GM21423 (cell line): Measurements from ENCODE around the gene PELI3.
A peak's percentile ranks its signal among the peaks of the same experiment; 100 is the strongest.
"Not testable (repeated sequence)": the region's sequence is repeated elsewhere in the genome, so short reads cannot be mapped to it uniquely, and the experiment has no call there.

Experiments
- ATAC-seq: cut with Tn5 transposase; IDR thresholded peaks from one replicate; pipeline ENCODE4 v1.9.1; 2021; ENCODE audit warnings: mild to moderate bottlenecking, moderate library complexity; ENCODE audit not compliant: unreplicated experiment

The PELI3 gene

GRCh38 chr11:66466225-66467033 is at the start of gene PELI3:
Gene PELI3 (plus strand): TSS chr11:66466905. CDS start chr11:66468129, 1,224 bp downstream.
- ATAC-seq: peak; percentile 81

- no peak for ATAC-seq
These were observed 49.7 kb upstream of the PELI3 start for GRCh38 chr11:66417000-66417399.

GRCh38 chr11:66418168-66418985 is 48.3 kb upstream of the PELI3 start:
- no peak for ATAC-seq

- no peak for ATAC-seq
These were observed 47.8 kb upstream of the PELI3 start for GRCh38 chr11:66418986-66419308.

GRCh38 chr11:66419825-66420224 is 46.9 kb upstream of the PELI3 start:
- ATAC-seq: no peak

GRCh38 chr11:66420671-66421476 is 45.8 kb upstream of the PELI3 start, which contains the start of gene NPAS4:
Gene NPAS4 (plus strand): TSS chr11:66421035. CDS start chr11:66421180, 145 bp downstream.
- no peak for ATAC-seq

GRCh38 chr11:66421492-66422205 is 45.1 kb upstream of the PELI3 start:
- ATAC-seq: peak; percentile 71

- no peak for ATAC-seq
These were observed 40.4 kb upstream of the PELI3 start for GRCh38 chr11:66426314-66426713.

- ATAC-seq: no peak
These were observed 37.8 kb upstream of the PELI3 start for GRCh38 chr11:66428933-66429332.

- ATAC-seq: no peak
These were observed 36.6 kb upstream of the PELI3 start for GRCh38 chr11:66429983-66430602.

- ATAC-seq: not testable (repeated sequence)
These were observed 35.4 kb upstream of the PELI3 start for GRCh38 chr11:66431287-66431686.

GRCh38 chr11:66431871-66432329 is 34.8 kb upstream of the PELI3 start:
- not testable (repeated sequence) for ATAC-seq

GRCh38 chr11:66432597-66432996 is 34.1 kb upstream of the PELI3 start:
- ATAC-seq: no peak

GRCh38 chr11:66437979-66438503 is 28.7 kb upstream of the PELI3 start:
- ATAC-seq: no peak

GRCh38 chr11:66438504-66439466 is 27.9 kb upstream of the PELI3 start, which contains the start of gene MRPL11:
Gene MRPL11 (minus strand): TSS chr11:66438848. CDS start chr11:66438754, 94 bp downstream.
- ATAC-seq: peak; percentile 90

GRCh38 chr11:66440101-66440939 is 26.4 kb upstream of the PELI3 start:
- ATAC-seq: not testable (repeated sequence)

- ATAC-seq: not testable (repeated sequence)
These were observed 25.8 kb upstream of the PELI3 start for GRCh38 chr11:66440940-66441282.

GRCh38 chr11:66443602-66444001 is 23.1 kb upstream of the PELI3 start:
- ATAC-seq: no peak
